Inflammatory macrophage treated with lipopolysaccharide for 1 hour (primary cell): ENCODE measurements around the gene UPB1.
"Not testable (repeated sequence)": the region's sequence is repeated elsewhere in the genome, so short reads cannot be mapped to it uniquely, and the experiment has no call there.

Source experiments
- DNase-seq, 2 donors: peaks; one replicate each; pipeline ENCODE4 v3.0.0-alpha.2; 2020 to 2022

The UPB1 gene

DNA sequence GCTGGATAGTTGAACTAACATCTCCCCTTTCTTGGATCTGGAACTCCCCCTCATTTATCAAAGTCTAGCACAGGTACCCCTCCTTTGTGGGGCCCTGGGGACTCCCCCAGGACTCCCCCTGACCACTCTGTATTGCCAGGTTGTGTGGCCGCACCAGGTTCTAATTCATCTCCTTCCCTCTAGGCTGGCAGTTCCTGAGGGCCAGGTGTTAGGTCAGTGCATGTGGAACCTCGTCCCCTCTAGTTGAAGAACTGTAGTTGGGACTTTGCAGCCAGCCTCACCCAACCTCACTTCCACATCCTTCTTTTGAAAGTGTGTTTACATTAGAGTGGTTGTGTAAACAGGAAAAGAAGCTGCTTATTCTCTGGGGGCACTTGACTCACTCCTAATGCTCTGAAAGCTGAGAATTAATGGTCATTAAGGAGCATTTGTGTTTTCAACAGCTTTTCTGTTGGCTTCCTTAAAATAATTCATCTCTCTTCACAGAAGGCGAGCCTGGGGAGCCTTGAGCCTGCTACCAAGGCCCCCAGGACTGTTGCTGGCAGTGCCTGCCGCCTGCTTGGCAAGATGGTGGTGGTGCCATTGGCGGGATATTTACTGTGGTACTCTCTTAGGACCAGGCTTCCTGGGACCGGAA lies 11.8 kb downstream of the UPB1 start:
- peak; percentile 63 to 67 for DNase-seq

DNA sequence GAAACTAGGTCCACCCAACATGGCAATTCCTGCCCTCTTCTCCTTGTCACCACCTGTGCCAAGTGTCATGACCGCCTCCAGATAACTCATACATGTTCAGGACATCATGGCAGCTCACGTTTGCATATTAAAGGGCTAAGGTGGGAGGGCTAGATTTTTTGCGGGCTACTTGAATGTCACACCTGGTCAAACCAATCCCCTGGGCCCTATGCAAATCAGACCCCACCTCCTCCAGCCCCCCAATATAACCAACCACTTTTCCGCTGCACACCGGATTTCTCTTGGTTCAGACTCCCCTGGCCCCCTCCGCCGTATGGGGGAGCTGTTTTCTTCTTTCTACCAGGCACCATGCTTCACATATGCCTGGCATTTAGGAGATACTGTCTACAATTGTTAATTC lies 12.6 kb downstream of the UPB1 start:
- no peak for DNase-seq

GRCh38 chr22:24510637-24511625 lies 15.8 kb downstream of the UPB1 start:
- peak; percentile 96 to 97 for DNase-seq

DNA sequence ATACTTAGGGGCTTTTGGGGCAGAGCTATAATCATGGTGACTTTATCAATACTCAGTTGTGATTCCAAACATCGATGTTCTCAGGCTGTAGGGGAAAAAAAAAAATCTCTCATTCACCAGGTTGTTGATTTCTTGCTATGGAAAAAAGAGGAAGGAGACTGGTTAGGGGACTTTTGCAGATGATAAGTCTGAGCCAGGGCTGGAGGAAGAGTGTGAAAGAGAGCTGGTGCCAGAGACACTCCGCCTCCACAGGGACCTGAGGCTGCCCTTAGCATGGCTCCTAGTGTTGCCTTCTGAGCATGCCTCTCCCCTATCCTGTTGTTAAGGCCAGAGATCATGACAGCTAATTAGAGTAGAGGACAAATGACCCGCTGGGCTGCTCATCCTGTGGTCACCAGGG lies 16.9 kb downstream of the UPB1 start:
- DNase-seq, result peak; percentile 84 to 94

- DNase-seq, result peak in 1 of 2 donors; percentile 41
These were observed 18.5 kb downstream of the UPB1 start for GRCh38 chr22:24513378-24514240.

GRCh38 chr22:24514241-24515026 lies 19.3 kb downstream of the UPB1 start:
- DNase-seq, result peak; percentile 90 to 92

DNA sequence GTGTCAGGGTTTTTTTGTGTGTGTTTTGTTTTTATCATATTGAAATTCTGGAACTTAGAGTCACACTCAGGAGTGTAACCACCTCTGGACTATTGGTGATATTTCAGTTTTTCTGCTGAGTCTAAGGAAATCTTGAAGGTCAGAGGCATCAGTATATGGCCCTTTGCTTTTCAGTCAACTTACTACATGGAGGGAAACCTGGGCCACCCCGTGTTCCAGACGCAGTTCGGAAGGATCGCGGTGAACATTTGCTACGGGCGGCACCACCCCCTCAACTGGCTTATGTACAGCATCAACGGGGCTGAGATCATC lies 19.9 kb downstream of the UPB1 start:
- no peak for DNase-seq

DNA sequence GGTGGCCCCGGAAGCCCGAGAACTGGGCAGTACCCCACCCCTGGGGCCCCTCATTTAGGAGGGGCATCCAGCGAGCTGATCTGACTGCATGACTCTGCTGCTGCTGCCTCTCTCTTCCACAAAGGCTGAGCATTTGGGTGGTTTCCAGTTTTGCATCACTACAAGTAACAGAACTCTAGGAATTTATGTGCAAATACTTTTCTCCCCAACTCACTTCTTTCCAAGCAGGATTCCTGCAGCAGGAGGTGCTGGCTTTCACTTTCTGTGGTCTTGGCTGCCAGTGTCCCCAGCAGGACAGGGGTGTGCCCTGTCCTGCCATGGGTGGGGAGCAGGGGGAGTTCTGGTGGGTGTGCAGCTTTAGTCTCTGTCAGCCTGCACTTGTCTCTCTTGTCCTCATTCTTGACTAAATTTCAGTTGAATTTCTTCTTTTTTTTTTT lies 21.2 kb downstream of the UPB1 start:
- DNase-seq, result peak; percentile 92 to 93

GRCh38 chr22:24517446-24517845 lies 22.3 kb downstream of the UPB1 start:
- DNase-seq, result no peak

DNA sequence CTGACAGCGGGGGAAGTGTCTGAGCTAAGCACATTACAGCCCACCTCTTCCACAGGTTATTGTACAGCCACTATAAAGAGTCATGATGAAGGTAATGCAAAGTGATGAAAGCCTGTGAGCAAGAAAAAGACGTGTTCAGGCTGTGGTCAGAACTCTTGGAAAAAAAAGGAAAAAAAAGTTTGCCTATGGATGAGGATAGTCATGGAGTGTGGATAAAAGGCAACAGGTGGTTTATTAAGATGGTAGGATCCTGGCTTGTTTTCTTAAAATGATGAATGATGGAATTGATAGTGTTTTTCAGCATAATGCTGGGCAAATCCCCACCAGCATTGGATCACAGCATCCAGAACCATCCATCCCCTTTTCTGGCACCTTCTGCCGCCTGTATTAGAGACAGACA lies 23.1 kb downstream of the UPB1 start:
- DNase-seq, result no peak

GRCh38 chr22:24518771-24519485 lies 23.8 kb downstream of the UPB1 start:
- no peak for DNase-seq

DNA sequence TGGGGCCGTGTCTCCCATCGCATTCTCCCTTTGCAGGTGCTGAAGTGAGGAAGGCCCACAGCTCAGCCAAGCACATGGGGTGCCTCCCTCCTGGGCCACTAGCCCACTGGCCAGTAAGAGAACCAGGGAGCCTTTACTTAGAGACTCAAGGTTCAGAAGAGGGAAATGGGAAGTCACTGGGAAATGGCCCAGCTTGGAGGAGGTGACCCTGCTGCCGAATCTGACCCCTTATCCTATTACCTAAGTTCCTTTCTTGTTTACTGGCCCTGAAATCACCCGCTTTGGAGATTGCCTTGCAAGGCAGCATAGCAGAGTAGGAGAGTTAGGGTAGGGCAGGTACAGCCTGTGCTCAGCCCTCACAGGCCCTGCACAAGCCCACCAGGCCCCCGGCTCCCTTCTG lies 24.4 kb downstream of the UPB1 start:
- peak; percentile 40 to 53 for DNase-seq

GRCh38 chr22:24521791-24522245 lies 26.7 kb downstream of the UPB1 start:
- no peak for DNase-seq

DNA sequence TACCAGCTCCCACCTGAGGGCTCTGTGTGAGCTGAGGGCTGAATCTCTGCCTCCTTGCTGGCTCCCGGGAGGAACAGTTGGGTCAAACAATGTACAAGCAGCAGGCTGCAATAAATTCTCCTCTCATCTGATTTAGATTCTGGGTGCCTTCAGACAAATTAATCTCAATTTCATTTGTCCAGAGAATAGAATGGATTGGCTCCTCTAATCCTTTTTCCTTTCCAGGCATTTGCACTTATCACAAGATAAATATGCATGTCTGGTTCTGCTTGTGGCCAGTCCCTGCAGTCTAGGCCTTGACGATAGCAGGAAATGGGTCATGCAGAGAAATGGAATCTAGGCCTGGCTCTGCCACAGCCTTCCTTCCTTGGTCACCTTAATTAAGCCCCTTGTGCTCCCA lies 28.7 kb downstream of the UPB1 start:
- DNase-seq, result no peak

GRCh38 chr22:24525416-24526037 lies 30.4 kb downstream of the UPB1 start:
- DNase-seq, result peak; percentile 75 to 93

DNA sequence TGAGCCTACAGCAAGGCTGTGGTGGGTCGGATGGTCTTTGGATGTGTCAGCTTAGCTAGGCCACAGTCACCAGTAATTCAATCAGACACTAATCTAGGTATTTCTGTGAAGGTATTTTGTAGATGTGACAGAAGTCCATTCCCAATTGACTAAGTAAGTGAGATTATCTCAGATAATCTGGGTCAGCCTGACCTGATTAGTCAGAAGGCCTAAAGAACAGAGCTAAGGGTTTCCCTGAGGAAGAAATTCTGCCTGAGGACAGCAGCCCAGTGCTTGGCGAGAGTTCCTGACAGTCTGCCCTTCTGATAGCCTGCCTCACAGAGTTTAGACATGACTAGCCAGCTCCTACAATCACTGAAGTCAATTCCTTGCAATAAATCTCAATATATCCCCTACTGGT lies 31.1 kb downstream of the UPB1 start:
- DNase-seq, result no peak

- DNase-seq, result no peak
These were observed 34.8 kb downstream of the UPB1 start for GRCh38 chr22:24529898-24530297.

- not testable (repeated sequence) for DNase-seq
These were observed 35.8 kb downstream of the UPB1 start for GRCh38 chr22:24530968-24531367.

GRCh38 chr22:24532075-24532474 lies 36.9 kb downstream of the UPB1 start:
- DNase-seq, result no peak

DNA sequence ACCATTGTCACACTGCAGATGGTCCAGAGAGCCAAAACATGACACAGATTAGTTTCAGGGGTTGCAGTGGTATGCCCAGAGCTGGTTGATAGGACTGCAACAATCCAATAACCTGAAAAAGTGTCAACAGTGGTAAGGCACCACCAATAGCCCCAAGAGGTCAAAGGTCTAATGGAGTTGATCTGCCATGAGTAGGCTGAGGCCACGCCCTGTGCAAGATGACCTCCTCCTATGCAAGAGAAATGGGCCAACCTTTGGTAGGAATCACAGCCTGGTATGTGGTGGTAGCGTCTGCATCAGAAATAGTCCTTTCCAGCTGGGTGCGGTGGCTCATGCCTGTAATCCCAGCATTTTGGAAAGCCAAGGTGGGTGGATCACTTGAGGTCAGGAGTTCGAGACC lies 40.2 kb downstream of the UPB1 start:
- no peak for DNase-seq

- DNase-seq, result no peak
These were observed 41.0 kb downstream of the UPB1 start for GRCh38 chr22:24536089-24536488.
